Suppressor macrophage treated with lipopolysaccharide for 4 hours (primary cell): ENCODE results near the gene NFKB1.
A peak's percentile ranks its signal among the peaks of the same experiment; 100 is the strongest.
"Not testable (repeated sequence)": the region's sequence is repeated elsewhere in the genome, so short reads cannot be mapped to it uniquely, and the experiment has no call there.

ENCODE experiments used
- DNase-seq: peaks from one replicate; pipeline ENCODE4 v3.0.0-alpha.2; 2020

NFKB1 gene

DNA sequence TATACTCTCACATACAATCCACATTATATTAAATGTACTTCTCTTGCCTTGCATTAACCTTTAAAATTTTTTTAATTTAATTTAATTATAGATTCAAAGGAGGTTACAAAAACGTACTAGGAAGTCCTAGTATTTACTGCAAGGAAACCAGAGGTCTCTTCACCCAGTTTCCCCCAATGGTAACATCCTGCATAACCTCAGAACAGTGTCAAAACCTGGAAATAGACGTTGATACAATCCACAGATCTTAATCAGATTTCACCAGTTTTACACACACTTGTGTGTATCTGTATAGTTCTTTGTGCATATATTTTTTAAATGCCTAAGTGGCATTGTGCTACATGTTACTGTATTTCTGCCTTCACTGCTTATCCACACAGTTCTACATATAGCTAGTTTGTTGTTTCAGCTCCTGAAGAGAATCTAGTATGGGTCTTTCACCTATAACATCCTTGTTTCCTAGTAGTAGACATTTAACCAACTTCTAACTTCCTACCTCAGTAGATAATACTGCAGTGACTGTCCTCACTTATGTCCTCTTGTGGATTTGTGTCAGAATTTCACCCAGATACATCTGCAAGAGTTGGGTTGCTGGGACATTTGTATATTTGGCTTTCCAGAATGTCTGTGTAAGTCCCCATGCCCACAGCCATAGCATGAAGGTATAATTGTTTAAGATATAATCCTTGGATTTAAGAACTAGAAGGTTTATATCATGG lies 103.2 kb downstream of the NFKB1 start:
- DNase-seq, result no peak

DNA sequence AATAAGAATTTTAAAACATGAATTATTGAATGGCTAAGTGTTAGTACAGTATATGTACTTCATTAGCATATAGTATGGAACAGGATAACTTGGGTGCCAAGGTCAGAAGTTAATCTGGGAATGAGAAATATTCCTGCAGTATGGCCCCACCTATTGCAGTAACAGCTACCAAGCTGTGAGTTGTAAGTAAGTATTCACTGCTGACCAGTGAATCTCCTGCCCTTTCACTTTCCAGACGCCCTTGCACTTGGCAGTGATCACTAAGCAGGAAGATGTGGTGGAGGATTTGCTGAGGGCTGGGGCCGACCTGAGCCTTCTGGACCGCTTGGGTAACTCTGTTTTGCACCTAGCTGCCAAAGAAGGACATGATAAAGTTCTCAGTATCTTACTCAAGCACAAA lies 105.1 kb downstream of the NFKB1 start:
- no peak for DNase-seq

DNA sequence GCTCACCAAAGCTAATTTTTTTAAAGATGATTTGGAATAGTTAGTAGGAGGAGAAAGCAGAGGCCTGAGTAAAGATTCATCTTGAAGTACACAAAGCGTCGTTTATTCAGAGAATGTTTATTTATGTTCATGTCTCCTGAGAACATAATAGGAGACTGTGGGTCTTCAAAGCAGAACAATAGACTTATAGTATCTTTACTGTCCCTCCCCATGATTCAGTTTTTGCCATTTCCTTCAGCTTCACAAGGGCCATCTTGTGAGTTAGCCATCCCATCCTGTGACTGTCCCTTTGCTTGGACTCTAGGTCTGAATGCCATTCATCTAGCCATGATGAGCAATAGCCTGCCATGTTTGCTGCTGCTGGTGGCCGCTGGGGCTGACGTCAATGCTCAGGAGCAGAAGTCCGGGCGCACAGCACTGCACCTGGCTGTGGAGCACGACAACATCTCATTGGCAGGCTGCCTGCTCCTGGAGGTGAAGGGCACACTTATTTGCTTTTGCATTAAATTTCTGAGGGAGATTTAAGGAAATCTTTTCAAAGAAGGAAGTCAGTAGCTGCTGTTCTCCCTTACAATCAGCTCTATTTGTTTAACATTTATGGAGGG lies 105.8 kb downstream of the NFKB1 start:
- DNase-seq, result no peak

DNA sequence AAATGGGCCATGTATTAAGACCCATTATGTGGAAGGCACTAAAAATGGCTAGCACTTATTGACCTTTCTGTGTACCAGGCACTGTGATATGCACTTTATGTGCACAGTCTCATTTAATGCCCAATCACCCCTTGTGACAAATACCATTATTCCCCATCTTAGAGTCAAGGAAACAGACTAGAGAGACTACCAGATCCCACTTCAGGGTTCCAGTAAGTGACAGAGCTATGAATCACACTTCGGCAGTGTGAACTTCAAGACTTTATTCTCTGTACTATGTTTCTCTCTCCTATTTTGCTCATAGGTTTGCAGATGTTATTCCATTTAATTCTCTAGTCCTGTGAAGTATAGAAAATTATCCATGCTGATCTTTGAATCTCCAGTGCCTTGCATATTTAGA lies 107.0 kb downstream of the NFKB1 start:
- peak; percentile 49 for DNase-seq

DNA sequence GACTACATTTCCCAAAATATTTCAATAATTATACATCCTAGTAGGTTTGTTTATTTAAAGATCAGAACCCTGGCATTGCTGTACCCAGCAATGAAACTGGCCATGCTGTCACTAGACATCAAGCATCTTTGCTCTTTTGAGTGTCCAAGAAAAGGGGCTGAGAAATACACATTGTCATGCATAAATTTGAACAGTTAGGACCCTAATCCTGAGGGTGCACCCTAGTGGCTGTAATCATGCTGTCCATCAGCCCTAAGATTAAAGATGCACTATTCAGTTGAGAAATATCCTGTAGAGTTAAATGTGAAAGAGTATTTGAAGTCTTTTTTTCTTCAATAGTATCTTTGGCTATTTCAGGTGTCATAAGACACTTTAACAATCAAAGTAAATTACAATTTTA lies 108.8 kb downstream of the NFKB1 start:
- DNase-seq, result no peak

DNA sequence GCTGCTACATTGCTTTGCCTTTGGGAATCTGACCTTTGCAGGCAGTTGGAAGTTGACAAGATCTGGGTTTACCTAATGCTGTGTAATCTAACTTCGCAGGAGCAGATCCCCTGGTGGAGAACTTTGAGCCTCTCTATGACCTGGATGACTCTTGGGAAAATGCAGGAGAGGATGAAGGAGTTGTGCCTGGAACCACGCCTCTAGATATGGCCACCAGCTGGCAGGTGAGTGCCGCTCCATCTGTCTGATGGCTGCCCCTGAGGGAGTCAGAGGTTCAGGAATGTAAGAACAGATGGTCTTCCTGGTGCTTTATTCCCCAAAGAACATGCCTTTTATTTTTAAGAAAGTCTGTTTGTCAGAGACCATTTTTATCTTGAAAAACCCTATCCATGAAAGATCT lies 109.3 kb downstream of the NFKB1 start:
- DNase-seq, result no peak

DNA sequence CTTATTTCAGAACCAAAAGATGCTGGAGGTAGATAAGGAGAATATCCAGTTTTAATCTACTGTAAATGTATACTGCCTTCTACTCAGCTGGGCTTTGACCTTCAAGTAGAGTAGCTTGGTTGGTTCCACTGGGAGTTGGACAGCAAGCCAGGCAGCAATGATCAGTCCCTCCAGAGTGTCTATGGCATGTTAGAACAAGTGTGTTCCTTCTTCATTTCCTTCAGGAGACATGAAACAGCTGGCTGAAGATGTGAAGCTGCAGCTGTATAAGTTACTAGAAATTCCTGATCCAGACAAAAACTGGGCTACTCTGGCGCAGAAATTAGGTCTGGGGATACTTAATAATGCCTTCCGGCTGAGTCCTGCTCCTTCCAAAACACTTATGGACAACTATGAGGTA lies 111.1 kb downstream of the NFKB1 start:
- DNase-seq, result no peak

DNA sequence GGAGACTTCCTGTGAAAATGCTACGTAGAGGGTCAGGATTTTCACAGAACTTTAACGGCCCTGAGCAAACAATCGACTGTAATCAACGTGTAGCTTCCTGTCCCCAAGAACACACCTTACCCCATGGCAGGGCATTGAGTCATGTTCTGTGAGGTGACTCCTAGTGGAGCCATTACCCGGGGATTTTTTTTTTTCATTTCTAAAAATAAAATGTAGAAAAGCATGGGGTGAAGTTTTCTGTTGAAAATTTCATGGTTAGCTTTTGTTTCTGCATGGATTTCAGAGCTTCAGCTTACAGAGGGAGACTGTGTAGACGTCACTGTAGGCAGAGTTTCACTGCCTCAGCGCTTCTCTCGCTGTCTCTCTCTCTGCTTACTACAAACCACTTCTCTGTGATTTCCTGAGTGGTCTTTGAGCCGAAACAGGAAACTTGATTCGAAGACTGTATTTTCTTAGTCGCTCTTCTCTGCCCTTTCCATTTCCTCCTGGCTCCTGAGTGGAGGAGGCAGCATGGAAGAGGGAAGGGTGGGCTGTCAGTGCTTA lies 111.7 kb downstream of the NFKB1 start:
- no peak for DNase-seq

DNA sequence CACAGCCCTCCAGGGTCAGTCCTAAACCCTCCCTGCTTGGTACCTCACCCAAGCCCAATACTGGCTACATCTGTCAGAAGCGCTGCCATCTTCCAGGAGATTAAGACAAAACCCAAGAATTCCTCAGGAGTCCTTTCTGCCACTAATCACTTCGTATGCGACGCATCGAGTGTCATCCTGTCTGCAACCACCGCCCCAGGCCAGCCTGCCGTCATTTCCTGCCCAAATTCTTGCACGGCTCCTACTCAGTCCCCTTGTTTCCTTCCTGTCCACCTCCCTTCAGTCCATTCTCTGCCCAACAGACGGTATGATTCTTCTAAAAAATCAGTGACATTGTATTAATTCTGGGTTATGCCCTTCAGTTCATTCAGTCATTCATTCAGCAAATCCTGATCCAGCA lies 113.6 kb downstream of the NFKB1 start:
- DNase-seq, result no peak

DNA sequence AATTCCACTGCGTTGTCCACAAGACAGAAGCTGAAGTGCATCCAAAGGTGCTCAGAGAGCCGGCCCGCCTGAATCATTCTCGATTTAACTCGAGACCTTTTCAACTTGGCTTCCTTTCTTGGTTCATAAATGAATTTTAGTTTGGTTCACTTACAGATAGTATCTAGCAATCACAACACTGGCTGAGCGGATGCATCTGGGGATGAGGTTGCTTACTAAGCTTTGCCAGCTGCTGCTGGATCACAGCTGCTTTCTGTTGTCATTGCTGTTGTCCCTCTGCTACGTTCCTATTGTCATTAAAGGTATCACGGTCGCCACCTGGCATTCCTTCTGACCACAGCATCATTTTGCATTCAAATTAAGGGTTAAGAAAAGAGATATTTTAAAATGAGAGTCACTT lies 115.5 kb downstream of the NFKB1 start:
- no peak for DNase-seq

DNA sequence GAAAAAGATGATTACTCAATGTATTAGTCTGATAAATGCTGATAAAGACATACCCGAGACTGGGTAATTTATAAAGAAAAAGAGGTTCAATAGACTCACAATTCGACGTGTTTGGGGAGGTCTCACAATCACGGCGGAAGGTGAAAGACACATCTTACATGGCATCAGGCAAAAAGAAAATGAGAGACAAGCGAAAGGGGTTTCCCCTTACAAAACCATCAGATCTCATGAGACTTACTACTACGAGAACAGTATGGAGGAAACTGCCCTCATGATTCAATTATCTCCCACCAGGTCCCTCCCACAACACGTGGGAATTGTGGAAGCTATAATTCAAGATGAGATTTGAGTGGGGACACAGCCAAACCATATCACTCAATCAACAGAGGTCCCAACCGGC lies 117.9 kb downstream of the NFKB1 start:
- peak; percentile 48 for DNase-seq

DNA sequence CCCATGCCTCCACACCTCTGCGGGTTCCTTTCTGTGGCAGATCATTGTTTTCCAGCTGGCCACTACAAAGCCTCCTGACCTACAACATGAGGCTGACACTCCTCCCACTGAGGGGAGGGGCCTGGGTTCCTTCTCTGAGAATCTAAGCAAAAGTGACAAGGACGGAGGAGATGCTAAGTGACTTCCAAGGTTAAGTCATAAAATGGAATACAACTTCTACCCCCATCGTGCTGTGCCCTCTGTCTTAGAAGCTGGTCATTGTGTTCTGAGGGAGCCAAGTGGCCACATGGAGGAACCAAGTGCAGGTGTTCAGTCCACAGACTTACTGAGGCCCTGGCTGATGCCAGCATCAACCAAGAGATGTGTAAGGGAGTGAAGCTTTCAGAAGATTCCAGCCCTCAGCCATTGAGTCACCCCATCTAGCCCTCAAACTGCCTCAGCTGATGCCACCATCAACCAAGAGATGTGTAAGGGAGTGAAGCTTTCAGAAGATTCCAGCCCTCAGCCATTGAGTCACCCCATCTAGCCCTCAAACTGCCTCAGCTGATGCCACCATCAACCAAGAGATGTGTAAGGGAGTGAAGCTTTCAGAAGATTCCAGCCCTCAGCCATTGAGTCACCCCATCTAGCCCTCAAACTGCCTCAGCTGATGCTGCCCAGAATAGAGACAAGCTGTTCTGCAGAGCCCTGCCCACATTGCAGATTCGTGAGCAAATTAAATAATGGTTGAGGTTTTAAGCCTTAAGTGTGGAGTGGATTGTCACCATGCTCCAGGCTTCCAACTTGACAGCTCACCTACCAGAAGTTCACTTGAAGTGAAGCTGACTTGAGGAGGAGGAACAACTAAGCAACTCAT lies 118.8 kb downstream of the NFKB1 start:
- not testable (repeated sequence) for DNase-seq

DNA sequence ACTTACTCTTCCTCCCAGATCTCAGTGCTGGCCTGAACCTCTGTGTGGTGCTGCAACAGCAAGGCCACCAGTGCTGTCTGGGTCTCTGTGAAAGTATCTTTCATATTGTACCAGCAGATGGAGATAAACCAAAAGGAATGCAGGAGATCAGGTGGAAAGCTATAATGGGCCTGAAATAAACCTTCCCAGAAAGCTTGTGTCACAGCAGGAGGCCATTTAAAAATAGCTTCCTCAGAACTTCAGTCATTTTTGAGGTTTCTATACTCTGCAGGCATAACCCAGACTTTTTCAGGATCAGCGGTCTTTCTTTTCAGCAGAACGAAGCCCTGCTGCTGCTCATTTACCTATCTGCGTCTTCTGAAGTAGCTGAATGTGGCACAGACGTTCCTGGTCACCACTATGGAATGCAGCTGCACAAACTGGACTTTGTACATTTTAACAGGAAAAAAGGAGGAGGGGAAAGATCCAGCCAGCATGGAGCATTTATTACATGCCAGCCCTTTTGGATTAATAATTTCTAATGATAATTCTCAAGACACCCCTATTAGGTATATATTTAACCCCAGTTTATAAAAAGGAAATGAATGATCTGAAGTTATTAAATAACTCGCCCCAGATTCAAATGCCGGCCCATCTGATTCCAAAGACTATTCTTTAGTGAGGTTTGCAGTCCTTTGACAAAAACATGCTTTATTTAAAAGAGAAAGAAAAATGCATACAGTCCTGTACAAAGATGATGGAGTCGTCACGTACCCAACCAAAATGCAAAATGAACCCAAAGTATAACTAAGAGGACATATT lies 119.7 kb downstream of the NFKB1 start:
- no peak for DNase-seq

DNA sequence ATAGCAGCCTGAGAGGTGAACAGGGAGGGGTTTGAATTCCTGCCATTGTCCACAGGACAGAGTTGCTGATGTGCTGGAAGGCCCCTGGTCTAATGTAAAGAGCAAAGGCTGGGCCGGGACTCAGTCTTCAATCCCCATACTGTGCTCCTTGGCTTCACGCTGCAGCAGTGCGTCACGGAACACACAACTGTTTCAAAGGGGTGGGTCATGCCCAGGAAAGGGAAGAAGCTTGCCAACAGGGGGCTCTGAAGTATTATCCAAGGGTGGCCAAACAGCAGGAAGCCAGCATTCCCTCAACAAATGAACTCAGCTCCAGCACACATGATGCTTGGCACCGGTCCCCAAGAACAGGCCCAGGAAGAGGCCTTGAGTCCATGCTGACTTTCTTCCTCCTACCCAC lies 122.5 kb downstream of the NFKB1 start:
- no peak for DNase-seq

DNA sequence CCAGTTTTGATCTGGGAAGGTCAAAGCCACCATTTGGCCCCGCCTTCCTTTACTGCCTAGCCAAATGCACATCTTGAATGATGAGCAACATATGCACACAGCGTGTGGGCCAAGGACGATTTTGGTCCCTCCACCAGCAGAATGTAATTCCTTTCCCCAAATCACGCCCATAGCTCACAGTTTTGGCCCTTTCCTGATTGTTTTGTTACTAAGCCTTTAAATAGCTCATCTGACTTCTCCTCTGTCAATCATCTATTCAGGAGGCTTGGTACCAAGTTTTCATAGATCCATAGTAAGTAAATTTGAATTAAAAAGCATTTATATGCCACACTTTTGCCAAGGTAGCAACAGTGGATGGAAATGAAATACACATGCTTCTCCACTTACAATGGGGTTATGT lies 123.3 kb downstream of the NFKB1 start:
- DNase-seq, result no peak

DNA sequence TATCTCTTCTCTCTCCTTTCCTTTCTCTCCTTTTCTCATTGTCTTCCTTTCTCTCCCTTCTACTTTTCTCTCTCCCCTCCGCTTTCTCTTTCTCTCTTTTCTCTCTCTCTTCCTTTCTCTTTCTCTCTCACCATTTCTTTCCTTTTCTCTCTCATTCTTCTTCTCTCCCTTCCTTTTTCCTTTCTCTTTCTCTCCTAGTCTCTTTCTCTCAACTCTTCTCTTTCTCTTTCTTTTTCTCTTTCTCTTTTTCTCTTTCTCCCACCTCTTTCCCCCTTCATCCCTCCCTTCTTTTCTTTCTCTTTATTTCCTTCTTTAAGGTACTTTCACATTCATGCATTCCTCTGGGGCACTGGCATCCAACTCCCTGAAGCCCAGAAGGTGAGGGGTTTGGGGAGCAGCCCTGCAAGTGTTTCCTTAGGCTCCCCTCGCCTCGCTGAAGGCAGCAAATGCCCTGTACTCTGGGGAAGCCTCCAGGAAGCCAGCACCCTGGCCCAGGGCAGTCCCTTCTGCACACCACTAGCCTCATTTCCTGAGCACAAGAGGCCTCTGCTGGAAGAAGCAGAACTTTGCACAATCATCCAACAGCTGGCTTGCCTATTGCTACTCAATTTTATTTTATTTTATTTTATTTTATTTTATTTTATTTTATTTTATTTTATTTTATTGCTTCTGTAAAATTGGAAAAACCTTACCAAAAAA lies 124.2 kb downstream of the NFKB1 start:
- peak; percentile 85 for DNase-seq

DNA sequence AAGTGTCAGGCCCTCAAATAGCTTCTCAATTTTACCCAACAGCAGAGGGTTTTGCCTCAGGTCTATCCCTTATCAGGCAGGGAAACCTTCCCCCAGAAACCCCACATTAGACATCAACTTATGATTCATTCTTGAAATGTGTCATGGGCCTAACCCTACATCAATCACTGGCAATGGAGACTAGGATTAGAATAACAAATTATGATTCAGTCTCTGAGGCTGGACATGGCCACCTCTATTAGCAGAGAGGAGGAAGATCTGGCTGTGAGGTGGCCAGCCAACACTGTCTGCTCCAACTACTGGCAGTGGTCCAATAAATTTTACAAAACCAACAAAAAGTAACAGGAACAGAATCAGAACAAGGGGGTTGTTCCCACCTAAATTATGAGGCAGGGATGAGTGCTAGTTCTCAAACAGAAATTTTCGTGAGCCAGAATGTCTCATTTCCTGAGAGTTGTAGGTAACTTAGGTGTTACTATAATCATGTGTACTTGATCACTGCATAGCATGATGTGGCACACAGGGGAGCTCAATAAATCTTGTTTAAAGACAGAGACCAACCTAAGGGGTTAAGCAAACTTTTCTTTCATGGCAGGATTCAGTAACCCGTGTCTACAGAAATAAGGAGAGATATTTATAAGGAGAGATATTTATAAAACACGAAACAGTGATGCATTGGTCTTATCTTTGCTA lies 126.8 kb downstream of the NFKB1 start:
- peak; percentile 59 for DNase-seq

DNA sequence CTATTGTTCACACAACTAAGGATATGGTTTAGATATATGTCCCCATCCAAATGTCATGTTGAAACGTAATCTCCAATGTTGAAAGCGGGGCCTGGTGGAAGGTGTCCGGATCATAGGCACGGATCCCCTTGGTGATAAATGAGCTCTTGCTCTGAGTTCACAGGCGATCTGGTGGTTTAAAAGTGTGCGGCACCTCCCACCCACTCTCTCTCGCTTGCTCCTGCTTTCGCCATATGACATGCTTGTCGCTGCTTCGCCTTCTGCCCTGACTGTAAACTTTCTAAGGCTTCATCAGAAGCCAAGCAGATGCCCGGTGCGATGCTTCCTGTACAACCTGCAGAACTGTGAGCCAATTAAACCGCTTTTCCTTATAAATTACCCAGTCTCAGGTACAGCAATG lies 128.5 kb downstream of the NFKB1 start:
- DNase-seq, result no peak

DNA sequence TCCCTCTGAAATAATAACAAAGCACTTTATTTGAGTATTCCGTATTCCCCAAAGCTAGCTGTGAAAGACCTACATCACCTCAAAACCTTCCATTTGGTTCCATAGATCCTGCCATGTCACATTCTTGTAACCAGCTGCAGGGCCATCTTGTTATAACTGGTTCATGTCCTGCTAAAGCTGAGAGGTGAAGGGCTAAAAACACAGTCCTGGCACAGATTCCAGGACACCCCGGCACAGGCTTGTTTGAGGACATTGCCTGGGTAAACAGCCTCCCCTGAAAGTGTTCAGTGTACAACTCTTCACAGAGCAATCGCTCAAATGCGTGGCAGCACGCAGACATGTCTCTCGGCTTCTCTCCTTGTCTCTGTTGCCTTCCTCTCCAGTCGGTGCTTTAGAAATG lies 130.5 kb downstream of the NFKB1 start:
- no peak for DNase-seq

DNA sequence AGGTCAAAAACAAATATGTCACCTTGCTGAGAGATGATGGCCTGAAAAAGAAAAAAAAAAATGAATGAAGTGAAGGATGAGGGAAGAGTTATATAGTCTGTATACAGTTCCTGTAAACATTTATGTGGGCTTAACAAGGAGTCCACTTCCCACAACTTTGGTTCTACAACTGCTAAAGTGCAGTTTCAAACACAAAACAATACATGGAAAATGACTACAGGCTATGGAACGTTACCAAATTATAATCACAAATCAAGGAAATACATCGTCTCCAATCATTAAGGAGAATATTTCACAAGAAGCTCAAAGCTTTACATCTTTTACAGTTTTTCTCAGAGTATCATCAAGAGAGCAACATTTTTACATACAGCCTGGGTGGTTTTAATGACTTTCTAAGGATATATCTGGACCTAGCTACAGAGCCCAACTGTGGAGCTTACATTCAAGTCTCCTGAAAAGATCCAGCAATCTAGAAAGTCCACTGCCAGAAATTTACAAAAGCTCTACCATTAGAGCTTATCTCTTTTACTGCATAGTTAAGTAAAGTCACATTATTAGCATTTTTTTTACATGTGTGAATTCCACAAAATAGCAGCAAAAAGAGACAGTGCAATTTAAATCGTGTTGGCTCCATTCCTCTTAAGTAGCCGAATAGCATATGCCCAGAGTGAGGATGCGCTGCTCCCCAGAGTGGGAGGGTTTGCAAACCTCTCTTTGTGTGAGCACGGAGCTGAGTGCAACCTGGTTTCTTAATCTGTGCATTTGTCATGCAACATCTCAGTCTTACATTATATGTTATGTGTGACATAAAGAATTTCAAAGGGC lies 131.3 kb downstream of the NFKB1 start:
- no peak for DNase-seq

DNA sequence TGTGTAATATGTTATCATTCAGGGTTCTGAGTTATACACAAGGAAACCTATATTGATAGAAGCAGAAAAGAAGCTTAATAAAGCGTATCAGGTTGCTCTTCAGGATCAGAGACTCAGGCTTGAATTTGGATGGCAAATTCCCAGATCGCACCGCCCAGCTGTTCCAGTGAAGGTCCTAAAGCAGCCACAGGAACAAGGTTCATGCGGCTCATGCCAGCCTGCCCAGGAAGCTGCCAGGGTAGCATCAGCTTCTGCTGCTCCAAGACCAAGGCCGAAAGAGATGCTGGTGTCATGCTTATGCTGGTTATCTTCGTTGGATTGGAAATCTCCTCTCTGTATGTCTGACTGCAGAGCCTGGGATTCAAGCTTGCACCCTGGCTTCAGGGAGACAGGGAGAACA lies 131.9 kb downstream of the NFKB1 start:
- no peak for DNase-seq
